Activated naive CD4-positive, alpha-beta T cell treated with anti-CD3 and anti-CD28 coated beads, Interleukin-2, amount 50 U/mL, for 24 hours (primary cell): ENCODE data around the gene NSUN7.
"Not testable (repeated sequence)": the region's sequence is repeated elsewhere in the genome, so short reads cannot be mapped to it uniquely, and the experiment has no call there.

ENCODE experiments used
- H3K27ac Mint-ChIP-seq: one replicate; pipeline ENCODE4 v1.8.0; 2021; ENCODE audit warnings: mild to moderate bottlenecking, mixed read lengths
- H3K27me3 Mint-ChIP-seq: one replicate; pipeline ENCODE4 v1.8.0; 2021; ENCODE audit warnings: mixed read lengths
- H3K36me3 Mint-ChIP-seq: one replicate; pipeline ENCODE4 v1.8.0; 2021; ENCODE audit warnings: mixed read lengths
- H3K4me1 Mint-ChIP-seq: one replicate; pipeline ENCODE4 v1.8.0; 2021; ENCODE audit warnings: mixed read lengths
- H3K4me3 Mint-ChIP-seq: one replicate; pipeline ENCODE4 v1.8.0; 2021; ENCODE audit warnings: mild to moderate bottlenecking, mixed read lengths
- H3K9me3 Mint-ChIP-seq: one replicate; pipeline ENCODE4 v1.8.0; 2021; ENCODE audit warnings: mixed read lengths

The NSUN7 gene

GRCh38 chr4:40769266-40769665, 19.5 kb downstream of the NSUN7 start:
- Mint-ChIP-seq H3K4me1 (no peaks in the 10 kb centered on the region), H3K9me3 (no peaks in the 10 kb centered on the region), H3K27me3 (peaks cover 2% of the 10 kb centered on the region), H3K36me3 (no peaks in the 10 kb centered on the region), H3K27ac (no peak overlapping the region), H3K4me3 (no peak overlapping the region)

- Mint-ChIP-seq H3K9me3 (peaks cover 8% of the 10 kb centered on the region), H3K36me3 (peaks cover 6% of the 10 kb centered on the region), H3K27me3 (peaks cover 1% of the 10 kb centered on the region), H3K4me3 (no peak overlapping the region), H3K27ac (no peak overlapping the region), H3K4me1 (no peaks in the 10 kb centered on the region)
These were observed 28.3 kb downstream of the NSUN7 start for GRCh38 chr4:40778090-40778489.

- H3K4me1 Mint-ChIP-seq, result no peaks in the 10 kb centered on the region
- H3K36me3 Mint-ChIP-seq, result peaks cover 2% of the 10 kb centered on the region
- H3K9me3 Mint-ChIP-seq, result peaks cover 4% of the 10 kb centered on the region
- H3K27me3 Mint-ChIP-seq, result peaks cover 1% of the 10 kb centered on the region
- H3K27ac Mint-ChIP-seq, result no peak overlapping the region
- H3K4me3 Mint-ChIP-seq, result no peak overlapping the region
These were observed 33.1 kb downstream of the NSUN7 start for GRCh38 chr4:40782876-40783275.

GRCh38 chr4:40785727-40786126, 36.0 kb downstream of the NSUN7 start:
- no peaks in the 10 kb centered on the region for H3K36me3 Mint-ChIP-seq
- no peaks in the 10 kb centered on the region for H3K27me3 Mint-ChIP-seq
- H3K27ac Mint-ChIP-seq, result no peak overlapping the region
- no peaks in the 10 kb centered on the region for H3K9me3 Mint-ChIP-seq
- no peaks in the 10 kb centered on the region for H3K4me1 Mint-ChIP-seq
- no peak overlapping the region for H3K4me3 Mint-ChIP-seq

GRCh38 chr4:40788331-40788730, 38.6 kb downstream of the NSUN7 start:
- no peaks in the 10 kb centered on the region for H3K27me3 Mint-ChIP-seq
- no peaks in the 10 kb centered on the region for H3K9me3 Mint-ChIP-seq
- no peak overlapping the region for H3K4me3 Mint-ChIP-seq
- H3K27ac Mint-ChIP-seq, result no peak overlapping the region
- no peaks in the 10 kb centered on the region for H3K4me1 Mint-ChIP-seq
- H3K36me3 Mint-ChIP-seq, result no peaks in the 10 kb centered on the region

- no peaks in the 10 kb centered on the region for H3K4me1 Mint-ChIP-seq
- no peak overlapping the region for H3K4me3 Mint-ChIP-seq
- H3K27ac Mint-ChIP-seq, result no peak overlapping the region
- H3K36me3 Mint-ChIP-seq, result no peaks in the 10 kb centered on the region
- H3K27me3 Mint-ChIP-seq, result no peaks in the 10 kb centered on the region
- H3K9me3 Mint-ChIP-seq, result no peaks in the 10 kb centered on the region
These were observed 39.3 kb downstream of the NSUN7 start for GRCh38 chr4:40789031-40789430.

GRCh38 chr4:40789771-40790170, 40.0 kb downstream of the NSUN7 start:
- H3K27me3 Mint-ChIP-seq, result no peaks in the 10 kb centered on the region

GRCh38 chr4:40800064-40800463, 50.3 kb downstream of the NSUN7 start:
- Mint-ChIP-seq H3K36me3 (no peaks in the 10 kb centered on the region), H3K4me1 (no peaks in the 10 kb centered on the region), H3K27me3 (no peaks in the 10 kb centered on the region), H3K9me3 (no peaks in the 10 kb centered on the region), H3K4me3 (no peak overlapping the region), H3K27ac (no peak overlapping the region)

More at GRCh38 chr4:40789771-40790170, 40.0 kb downstream of the NSUN7 start:
- H3K36me3 Mint-ChIP-seq, result no peaks in the 10 kb centered on the region
- no peaks in the 10 kb centered on the region for H3K9me3 Mint-ChIP-seq
- no peak overlapping the region for H3K4me3 Mint-ChIP-seq
- H3K4me1 Mint-ChIP-seq, result no peaks in the 10 kb centered on the region
- no peak overlapping the region for H3K27ac Mint-ChIP-seq

- H3K27me3 Mint-ChIP-seq, result peaks cover 3% of the 10 kb centered on the region
- H3K4me1 Mint-ChIP-seq, result no peaks in the 10 kb centered on the region
- no peak overlapping the region for H3K27ac Mint-ChIP-seq
- no peaks in the 10 kb centered on the region for H3K9me3 Mint-ChIP-seq
- no peak overlapping the region for H3K4me3 Mint-ChIP-seq
- no peaks in the 10 kb centered on the region for H3K36me3 Mint-ChIP-seq
These were observed 54.8 kb downstream of the NSUN7 start for GRCh38 chr4:40804598-40804997.

- H3K27ac Mint-ChIP-seq, result no peak overlapping the region
- no peaks in the 10 kb centered on the region for H3K4me1 Mint-ChIP-seq
- peaks cover 3% of the 10 kb centered on the region for H3K27me3 Mint-ChIP-seq
- no peaks in the 10 kb centered on the region for H3K36me3 Mint-ChIP-seq
- no peak overlapping the region for H3K4me3 Mint-ChIP-seq
- H3K9me3 Mint-ChIP-seq, result no peaks in the 10 kb centered on the region
These were observed 59.2 kb downstream of the NSUN7 start for GRCh38 chr4:40808926-40809457.

- Mint-ChIP-seq H3K4me1 (no peaks in the 10 kb centered on the region), H3K4me3 (no peak overlapping the region), H3K36me3 (no peaks in the 10 kb centered on the region), H3K9me3 (no peaks in the 10 kb centered on the region), H3K27me3 (peaks cover 3% of the 10 kb centered on the region), H3K27ac (no peak overlapping the region)
These were observed 62.2 kb downstream of the NSUN7 start for GRCh38 chr4:40811956-40812355.

GRCh38 chr4:40812386-40812785, 62.6 kb downstream of the NSUN7 start:
- no peaks in the 10 kb centered on the region for H3K4me1 Mint-ChIP-seq
- peaks cover 3% of the 10 kb centered on the region for H3K27me3 Mint-ChIP-seq
- H3K27ac Mint-ChIP-seq, result no peak overlapping the region
- H3K4me3 Mint-ChIP-seq, result no peak overlapping the region
- H3K9me3 Mint-ChIP-seq, result no peaks in the 10 kb centered on the region
- no peaks in the 10 kb centered on the region for H3K36me3 Mint-ChIP-seq

GRCh38 chr4:40812856-40813255, 63.1 kb downstream of the NSUN7 start:
- H3K36me3 Mint-ChIP-seq, result no peaks in the 10 kb centered on the region
- no peaks in the 10 kb centered on the region for H3K9me3 Mint-ChIP-seq
- no peak overlapping the region for H3K27ac Mint-ChIP-seq
- no peak overlapping the region for H3K4me3 Mint-ChIP-seq
- peaks cover 1% of the 10 kb centered on the region for H3K27me3 Mint-ChIP-seq
- no peaks in the 10 kb centered on the region for H3K4me1 Mint-ChIP-seq

GRCh38 chr4:40817157-40817556, 67.4 kb downstream of the NSUN7 start:
- not testable (repeated sequence) for H3K36me3 Mint-ChIP-seq, H3K4me3 Mint-ChIP-seq, H3K27ac Mint-ChIP-seq, H3K4me1 Mint-ChIP-seq, H3K27me3 Mint-ChIP-seq, H3K9me3 Mint-ChIP-seq

GRCh38 chr4:40820101-40820500, 70.3 kb downstream of the NSUN7 start:
- no peaks in the 10 kb centered on the region for H3K4me1 Mint-ChIP-seq
- no peak overlapping the region for H3K4me3 Mint-ChIP-seq
- H3K27ac Mint-ChIP-seq, result no peak overlapping the region
- no peaks in the 10 kb centered on the region for H3K9me3 Mint-ChIP-seq
- H3K36me3 Mint-ChIP-seq, result no peaks in the 10 kb centered on the region
- no peaks in the 10 kb centered on the region for H3K27me3 Mint-ChIP-seq

GRCh38 chr4:40822420-40823166, 72.8 kb downstream of the NSUN7 start:
- peaks cover 6% of the 10 kb centered on the region for H3K4me1 Mint-ChIP-seq
- H3K36me3 Mint-ChIP-seq, result no peaks in the 10 kb centered on the region
- no peak overlapping the region for H3K27ac Mint-ChIP-seq

More at GRCh38 chr4:40822420-40823166, 72.8 kb downstream of the NSUN7 start:
- Mint-ChIP-seq H3K27me3 (no peaks in the 10 kb centered on the region), H3K4me3 (no peak overlapping the region), H3K9me3 (no peaks in the 10 kb centered on the region)
